CD4-positive, alpha-beta T cell treated with Interleukin-17A for 4 hours (primary cell): ENCODE measurements around the gene GPR142.

ENCODE experiments used
- DNase-seq: peaks from one replicate; pipeline ENCODE4 v3.0.0-alpha.2; 2020; ENCODE audit warnings: mixed read lengths

GPR142 gene

DNA sequence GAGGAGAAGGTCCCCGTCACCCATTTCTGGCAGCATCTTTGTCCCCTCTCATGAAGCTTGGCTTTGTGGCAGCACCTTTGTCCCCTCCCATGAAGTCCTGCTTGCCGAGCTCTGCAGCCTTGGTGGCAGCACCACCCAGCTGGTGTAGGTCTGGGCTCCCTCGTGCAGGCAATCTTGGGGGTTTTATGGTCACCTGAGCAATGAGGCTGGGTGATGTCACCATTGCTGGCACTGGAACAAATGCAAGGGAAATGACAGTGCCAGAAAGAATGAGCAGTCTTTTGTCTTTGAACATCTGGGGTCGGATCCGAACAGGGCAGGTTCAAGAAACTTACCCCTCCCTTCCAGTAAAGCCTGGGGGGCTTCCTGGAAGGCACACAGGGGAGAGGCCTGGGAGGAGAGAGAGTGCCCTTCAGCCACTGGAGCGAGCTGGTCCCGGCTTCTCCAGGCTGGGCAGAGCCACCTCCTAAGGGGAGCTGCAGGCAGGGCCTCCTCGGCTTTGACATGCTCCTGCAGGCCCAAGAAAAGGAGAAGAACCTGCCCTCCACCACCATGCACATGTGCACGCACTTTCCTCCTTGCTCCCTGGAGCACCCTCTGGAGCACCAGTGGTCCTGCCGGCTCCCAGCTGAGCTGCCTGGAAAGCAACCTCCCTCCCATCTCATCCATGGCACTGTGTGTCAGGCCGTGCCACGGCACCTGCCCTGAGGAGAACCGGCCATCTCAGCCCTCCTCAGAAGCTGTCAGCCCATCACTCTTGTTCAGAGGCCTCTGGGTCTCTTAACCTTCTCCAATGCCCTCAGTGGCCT, 21.7 kb upstream of the GPR142 start:
- no peak for DNase-seq

DNA sequence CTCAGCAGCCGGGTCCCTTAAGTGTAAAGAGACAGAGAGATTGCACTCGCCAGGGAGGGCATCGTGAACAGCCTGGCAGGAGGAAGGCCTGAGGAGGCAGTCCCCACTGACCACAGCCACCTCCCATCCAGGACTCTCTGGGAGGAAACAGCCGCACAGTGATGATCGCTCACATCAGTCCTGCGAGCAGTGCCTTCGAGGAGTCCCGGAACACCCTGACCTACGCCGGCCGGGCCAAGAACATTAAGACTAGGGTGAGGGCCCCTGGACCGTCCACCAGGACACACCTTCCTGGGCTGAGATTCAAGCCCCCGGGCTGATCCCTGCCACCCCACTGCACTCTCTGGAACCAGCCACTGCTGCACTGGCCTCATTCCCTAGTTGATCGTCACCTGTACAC, 19.7 kb upstream of the GPR142 start:
- no peak for DNase-seq

- DNase-seq, result no peak
These were observed 18.2 kb upstream of the GPR142 start for GRCh38 chr17:74349120-74349519.

- DNase-seq, result no peak
These were observed 16.8 kb upstream of the GPR142 start for GRCh38 chr17:74350486-74350885.

- no peak for DNase-seq
These were observed 15.6 kb upstream of the GPR142 start for GRCh38 chr17:74351552-74352210.

- no peak for DNase-seq
These were observed 13.8 kb upstream of the GPR142 start for GRCh38 chr17:74353446-74354060.

GRCh38 chr17:74354123-74354522, 13.2 kb upstream of the GPR142 start:
- peak; percentile 57 for DNase-seq

- no peak for DNase-seq
These were observed 12.7 kb upstream of the GPR142 start for GRCh38 chr17:74354561-74354960.

DNA sequence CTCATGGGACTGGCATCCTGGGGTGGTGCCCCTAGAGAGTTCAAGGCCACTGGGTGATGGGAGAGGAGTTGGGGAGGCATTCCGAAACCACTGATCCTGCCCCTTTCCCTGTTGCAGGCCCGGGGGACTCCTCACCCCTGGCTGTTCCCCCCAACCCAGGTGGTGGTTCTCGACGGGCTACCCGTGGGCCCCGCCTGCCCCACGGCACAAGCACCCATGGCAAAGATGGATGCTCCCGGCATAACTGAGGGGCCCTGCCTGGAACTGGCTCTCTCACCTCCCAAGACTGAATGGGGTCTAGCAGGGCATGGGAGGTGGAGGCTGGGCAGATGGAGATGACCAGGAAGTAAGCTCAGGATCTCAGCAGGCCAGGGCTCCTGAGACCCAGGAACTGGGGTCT, 12.2 kb upstream of the GPR142 start:
- DNase-seq, result no peak

GRCh38 chr17:74356646-74357465, 10.4 kb upstream of the GPR142 start:
- peak; percentile 23 for DNase-seq

- DNase-seq, result no peak
These were observed 9.9 kb upstream of the GPR142 start for GRCh38 chr17:74357466-74357809.

DNA sequence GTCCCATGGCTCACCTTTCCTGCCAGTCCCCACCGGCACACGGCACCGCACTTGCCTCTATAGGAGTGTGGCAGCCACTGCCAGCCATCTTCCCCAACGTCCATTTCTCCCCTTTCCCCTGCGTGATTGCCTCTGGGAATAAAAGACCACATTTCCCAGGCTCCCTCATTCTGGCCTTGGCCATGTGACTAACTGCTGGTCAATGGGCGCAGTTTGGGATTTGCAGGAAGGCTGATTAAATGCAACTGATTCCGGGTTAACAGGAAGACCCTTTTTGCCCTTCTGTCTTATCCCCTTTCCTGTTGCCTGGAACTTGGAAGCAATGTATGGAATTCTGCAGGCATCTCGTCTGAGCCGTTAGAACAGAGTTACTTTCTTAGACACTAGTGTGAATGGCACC, 8.6 kb upstream of the GPR142 start:
- no peak for DNase-seq

- DNase-seq, result no peak
These were observed 7.4 kb upstream of the GPR142 start for GRCh38 chr17:74359916-74360315.

DNA sequence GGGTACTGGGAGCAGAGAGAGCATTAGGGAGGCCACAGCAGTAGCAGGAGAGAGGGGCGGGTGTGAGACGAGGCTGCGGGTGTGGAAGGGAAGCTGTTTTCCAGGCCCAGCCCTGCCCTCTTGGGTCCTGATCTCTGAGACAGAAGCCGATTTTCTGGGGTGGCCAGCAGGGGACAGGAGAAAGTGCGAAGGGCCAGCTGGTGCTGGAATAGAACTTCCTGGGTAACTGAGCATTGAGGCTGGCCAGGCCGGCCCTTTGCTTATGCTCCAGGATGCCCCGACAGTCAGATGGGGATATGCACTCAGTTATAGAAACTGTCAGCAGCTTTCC, 6.4 kb upstream of the GPR142 start:
- DNase-seq, result no peak

GRCh38 chr17:74361230-74362068, 5.9 kb upstream of the GPR142 start, which contains the start of gene BTBD17:
Gene BTBD17 (minus strand): TSS chr17:74361868. CDS start chr17:74361819, 49 bp downstream.
- peak; percentile 59 for DNase-seq

DNA sequence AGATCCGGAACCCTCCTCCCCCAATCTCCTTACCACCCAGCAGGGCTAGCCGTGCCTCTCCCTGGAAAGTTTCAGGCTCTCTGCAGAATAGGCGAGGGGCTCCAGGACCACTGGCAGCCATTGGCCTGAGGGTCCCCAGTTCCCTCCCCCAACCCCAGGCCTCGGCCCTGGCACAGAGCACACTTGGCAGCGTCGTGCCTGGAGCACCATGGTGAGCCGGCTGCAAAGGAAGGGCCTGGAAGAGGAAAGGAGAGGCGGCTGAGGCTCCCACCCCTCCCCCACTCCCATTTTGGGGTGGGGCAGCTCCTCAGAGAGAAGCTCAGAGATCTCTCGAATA, 5.3 kb upstream of the GPR142 start:
- no peak for DNase-seq

DNA sequence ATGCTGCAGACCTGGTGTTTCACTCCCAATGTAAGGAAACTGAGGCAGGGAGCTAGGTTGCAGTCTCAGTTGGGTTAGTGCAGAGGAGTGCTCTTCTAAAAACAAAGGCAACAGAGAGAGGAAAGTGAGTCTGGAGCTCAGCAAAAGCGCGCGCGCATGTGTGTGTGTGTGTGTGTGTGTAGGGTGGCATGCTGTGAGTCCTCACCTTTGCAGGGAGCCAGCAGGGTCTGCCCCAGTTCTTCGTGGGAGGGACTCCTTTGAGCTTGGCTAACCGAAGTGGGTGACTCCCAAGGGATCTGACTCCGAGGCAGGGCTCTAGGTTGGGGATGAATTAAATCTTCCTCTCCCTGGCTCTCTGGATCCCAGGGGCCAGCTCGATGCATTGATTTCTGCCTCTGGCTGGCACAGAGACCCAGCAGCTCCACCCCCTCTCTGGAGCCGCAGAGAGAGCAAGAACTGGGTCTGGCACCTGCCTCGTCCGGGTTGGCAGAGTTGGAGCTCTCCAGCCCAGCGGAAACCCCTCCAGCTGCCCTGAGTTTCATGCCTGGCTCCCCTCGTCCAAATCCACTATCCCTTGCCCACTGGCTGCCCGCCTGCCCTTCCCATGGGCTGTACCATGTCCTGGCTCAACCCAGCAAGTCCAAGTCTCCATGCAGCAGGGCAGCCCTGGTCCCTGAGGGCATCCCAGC, 4.4 kb upstream of the GPR142 start:
- DNase-seq, result no peak

DNA sequence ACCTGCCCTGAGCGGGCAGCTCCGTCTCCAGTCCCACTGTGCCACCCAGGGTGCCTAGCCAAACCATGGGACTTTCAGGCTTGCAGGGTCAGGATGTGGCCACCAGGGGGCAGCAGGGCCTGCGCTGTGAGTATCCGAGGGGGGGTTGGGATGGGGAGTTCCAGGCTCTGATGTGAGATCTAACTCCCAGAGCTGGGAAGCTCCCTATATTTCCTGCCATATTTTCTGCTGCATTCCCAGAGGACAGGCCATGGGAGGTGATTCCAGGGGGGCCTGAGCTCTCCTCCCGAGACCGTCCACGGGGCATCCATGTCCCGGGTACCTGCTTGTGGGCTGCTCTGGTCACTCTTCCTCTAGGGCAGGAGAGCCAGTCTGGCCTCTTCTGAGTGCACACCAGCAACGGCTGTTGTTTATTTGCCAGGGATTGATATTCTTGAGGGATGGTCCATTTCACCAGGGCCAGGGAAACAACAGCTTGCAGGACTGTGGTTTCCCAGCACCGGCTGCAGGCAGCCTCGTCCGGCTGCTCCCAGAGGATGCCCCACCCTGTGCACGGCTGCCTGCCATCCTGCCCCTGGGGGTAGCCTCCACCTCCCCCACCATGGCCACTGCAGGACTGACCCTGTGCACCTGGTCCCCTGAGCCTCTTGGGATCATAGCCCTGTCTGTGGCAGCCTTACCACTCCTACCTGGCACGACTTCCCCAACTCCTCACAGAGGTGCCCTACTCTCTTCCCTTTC, 1.2 kb downstream of the GPR142 start:
- peak; percentile 85 for DNase-seq

DNA sequence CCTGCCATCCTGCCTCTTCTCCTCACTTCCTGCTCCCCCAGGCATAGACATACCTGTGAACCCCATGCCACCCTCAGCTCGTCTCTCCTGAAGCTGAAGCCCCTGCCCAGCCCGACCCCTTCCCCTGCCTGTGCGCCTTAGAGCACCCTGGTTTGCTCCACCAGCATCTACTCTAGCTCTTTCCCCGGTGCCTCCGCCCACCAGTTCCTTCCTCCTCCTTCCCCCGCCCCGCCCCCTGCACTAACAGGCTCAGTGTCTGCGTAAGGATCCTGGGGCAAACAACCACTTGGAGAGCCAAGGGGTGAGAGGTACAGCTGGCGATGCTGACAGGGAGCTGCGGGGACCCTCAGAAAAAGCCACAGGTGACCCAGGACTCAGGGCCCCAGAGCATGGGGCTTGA, 1.9 kb downstream of the GPR142 start:
- peak; percentile 80 for DNase-seq

- no peak for DNase-seq
These were observed 2.6 kb downstream of the GPR142 start for GRCh38 chr17:74369665-74370490.
